RWPE1 (cell line): ENCODE data around the gene RGS7BP.

Source experiments
- CTCF ChIA-PET: fragments of 350-600 bp; sonication (Branson Sonifier 250); formaldehyde crosslinking; extraction: SDS; loops from one replicate; lab custom pipeline; 2021; lab: Yijun Ruan, JAX
- POLR2A ChIA-PET: fragments of 400-600 bp; formaldehyde crosslinking; extraction: SDS; loops from one replicate; lab custom pipeline; 2020; ENCODE audit warnings: antibody characterized with exemption; ENCODE audit not compliant: low non-redundant PET; lab: Yijun Ruan, JAX
- DNase-seq: peaks from one replicate; pipeline ENCODE4 v3.0.0; 2012; ENCODE audit warnings: low spot score
- H3K27ac ChIP-seq: fragments of 450-650 bp; 2 replicates; pipeline ENCODE4 v1.5.1; 2017
- TF ChIP-seq, protein P1 (sequence below): fragments of 450-650 bp; conservative IDR thresholded peaks from 2 replicates; pipeline ENCODE4 v1.5.1; 2017; ENCODE audit warnings: low read depth, mild to moderate bottlenecking

Gene RGS7BP

DNA sequence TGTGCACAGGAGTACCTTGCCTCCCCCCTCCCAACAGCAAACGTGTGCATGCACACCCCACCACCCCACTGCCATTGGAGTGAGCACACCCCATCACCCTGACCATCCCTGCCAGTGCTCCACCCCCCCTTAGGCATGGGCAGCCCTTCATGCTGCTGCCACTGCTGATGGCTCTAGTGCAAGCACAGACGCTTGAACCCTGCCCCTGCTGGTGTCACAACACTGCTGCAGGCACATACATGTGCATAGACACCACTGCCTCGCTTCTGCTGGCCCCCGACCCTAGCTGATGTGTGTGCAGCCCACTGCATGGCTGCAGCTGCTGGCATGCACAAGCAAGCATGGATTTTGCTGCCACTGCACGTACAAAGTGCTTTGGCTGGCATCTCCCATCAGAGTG, 16.0 kb upstream of the RGS7BP start:
- TF ChIP-seq, protein P1, sequence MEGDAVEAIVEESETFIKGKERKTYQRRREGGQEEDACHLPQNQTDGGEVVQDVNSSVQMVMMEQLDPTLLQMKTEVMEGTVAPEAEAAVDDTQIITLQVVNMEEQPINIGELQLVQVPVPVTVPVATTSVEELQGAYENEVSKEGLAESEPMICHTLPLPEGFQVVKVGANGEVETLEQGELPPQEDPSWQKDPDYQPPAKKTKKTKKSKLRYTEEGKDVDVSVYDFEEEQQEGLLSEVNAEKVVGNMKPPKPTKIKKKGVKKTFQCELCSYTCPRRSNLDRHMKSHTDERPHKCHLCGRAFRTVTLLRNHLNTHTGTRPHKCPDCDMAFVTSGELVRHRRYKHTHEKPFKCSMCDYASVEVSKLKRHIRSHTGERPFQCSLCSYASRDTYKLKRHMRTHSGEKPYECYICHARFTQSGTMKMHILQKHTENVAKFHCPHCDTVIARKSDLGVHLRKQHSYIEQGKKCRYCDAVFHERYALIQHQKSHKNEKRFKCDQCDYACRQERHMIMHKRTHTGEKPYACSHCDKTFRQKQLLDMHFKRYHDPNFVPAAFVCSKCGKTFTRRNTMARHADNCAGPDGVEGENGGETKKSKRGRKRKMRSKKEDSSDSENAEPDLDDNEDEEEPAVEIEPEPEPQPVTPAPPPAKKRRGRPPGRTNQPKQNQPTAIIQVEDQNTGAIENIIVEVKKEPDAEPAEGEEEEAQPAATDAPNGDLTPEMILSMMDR = no peak
- CTCF ChIA-PET = no interaction called here
- DNase-seq = no peak
- POLR2A ChIA-PET = no interaction called here
- no peak overlapping the region for H3K27ac ChIP-seq

DNA sequence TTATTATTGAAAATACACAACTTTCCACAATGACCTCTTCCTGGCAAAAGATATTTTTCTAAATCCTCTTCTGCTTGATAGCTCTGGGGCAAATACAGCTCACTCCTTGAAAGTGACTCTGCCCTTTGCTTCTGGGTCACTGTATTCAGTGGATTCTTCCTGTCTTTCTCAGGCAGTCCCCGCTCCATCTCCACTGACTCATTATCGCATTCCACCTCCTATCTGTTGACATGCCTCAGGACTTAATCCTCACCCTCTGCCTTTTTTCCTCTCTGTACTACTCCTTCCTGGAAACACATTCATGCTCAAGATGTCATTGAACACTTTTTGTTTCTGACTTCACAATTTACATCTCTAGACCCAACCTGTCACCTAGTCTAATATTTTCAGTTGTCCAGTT, 8.4 kb upstream of the RGS7BP start:
- ChIA-PET POLR2A (no interaction called here), CTCF (no interaction called here)
- TF ChIP-seq, protein P1 = no peak
- peak; percentile 62 for DNase-seq
- H3K27ac ChIP-seq = no peak overlapping the region

DNA sequence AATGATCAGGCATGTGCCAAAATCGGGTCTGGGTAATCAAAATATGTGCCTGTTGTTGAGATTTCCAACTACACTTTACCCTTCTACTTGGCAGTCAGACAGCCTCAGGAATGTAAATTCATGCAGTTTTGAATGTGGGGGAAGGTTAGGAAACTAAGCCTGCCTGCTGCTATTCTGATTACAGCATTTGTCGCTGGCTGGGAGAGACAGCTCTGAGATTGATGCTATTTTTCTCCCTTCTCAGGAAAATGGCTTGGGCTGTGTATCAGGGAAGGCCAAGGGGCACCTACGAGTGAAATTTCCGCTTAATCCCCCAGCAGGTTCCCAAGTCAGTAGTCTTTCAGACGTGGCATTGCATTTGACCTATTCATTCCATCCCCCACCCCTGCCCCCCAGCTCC, 3.6 kb upstream of the RGS7BP start:
- ChIA-PET POLR2A (no interaction called here), CTCF (no interaction called here)
- H3K27ac ChIP-seq = no peak overlapping the region
- no peak for DNase-seq
- TF ChIP-seq, protein P1 = no peak

DNA sequence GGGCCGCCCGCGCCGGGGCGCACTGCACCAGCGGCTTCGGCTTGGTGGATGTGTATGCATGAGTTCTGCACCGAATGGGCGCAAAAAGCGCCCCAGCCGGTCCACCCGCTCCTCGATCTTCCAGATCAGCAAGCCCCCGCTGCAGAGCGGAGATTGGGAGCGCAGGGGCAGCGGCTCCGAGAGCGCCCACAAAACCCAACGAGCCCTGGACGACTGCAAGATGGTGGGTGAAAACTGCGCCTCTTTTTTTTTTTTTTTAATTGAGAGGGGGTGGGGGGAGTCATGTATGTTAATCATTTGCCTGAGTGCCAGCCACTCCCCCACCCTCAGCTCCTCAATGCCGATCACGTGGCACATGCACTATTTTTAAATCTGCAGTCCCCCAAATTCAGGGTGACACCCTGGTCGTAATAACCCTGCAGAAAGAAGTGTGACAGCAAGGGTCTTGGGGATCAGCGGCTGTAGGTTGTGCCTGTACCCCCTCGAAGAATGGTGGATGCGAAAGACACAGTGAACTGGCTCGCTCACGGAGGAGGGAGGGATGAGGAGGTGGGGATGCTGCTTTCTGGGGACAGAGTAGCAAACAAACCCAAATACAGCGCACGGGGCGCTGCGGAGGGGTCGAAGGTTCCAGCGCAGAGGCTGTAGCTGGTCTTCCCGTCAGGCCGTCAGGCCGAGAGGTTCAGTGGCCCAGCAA, 900 bp downstream of the RGS7BP start:
- POLR2A ChIA-PET = interaction anchor here (0.5 kb wide), 1 partner anchor 144 kb away, joined by 3 read pairs; no protein-coding TSS in a partner anchor
- no peak for DNase-seq
- TF ChIP-seq, protein P1 = no peak
- CTCF ChIA-PET = no interaction called here
- no peak overlapping the region for H3K27ac ChIP-seq

DNA sequence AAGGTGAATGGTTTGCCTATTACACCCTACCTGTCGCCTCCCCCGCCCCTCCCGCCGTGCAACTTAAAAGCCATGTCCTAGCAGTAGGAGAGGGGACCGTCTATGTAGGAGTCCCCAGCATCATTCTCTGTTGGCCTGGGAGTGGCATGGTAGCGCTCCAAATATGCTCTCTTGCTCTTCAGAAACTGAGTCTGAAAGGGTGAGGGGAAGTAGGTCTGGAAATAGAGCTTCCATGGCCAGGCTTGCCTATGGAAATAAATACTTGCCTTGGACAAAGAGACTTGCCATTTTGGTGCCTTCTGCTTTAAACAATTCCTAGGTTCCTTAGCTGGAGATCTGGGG, 1.4 kb downstream of the RGS7BP start:
- ChIA-PET POLR2A (no interaction called here), CTCF (interaction anchor here (1.0 kb wide), 1 partner anchor 247 kb away, joined by 5 read pairs; no protein-coding TSS in a partner anchor)
- no peak overlapping the region for H3K27ac ChIP-seq
- TF ChIP-seq, protein P1 = no peak
- DNase-seq = no peak

DNA sequence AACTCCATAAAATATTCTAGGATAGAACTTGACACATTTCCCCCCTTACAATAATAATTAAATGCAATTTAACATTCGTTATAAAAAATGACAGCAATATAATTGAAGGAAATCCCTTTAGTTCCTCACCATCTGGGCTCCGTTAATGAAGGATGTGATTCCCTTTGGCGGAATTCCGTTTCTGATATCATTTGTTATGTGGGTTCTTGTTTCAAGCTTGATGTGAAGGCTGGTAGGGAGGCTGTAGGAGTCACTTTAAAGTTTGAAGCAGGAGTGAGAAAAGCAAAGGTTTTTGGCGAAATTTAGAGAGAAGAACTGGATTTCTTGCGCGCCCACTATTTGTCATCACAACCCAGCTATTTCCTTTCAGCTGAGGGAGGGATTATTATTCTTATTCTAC, 4.0 kb downstream of the RGS7BP start:
- TF ChIP-seq, protein P1 = no peak

More for the DNA sequence above, 4.0 kb downstream of the RGS7BP start:
- no peak for DNase-seq
- no peak overlapping the region for H3K27ac ChIP-seq
- ChIA-PET CTCF (no interaction called here), POLR2A (no interaction called here)
